HCT116 (cell line): ENCODE measurements around the gene JSRP1. TPM values are rescaled to one million over a fixed set of nuclear protein-coding genes. Genes with fewer than 3 reads are reported as not detected.

ENCODE experiments used
- ATAC-seq: fragments of 200-7000 bp; cut with Tn5 transposase; 2 replicates; pipeline ENCODE4 v1.9.1; 2020; ENCODE audit warnings: mild to moderate bottlenecking, moderate library complexity
- BruUV-seq: library from RNA; stranded (reverse); fragments of 400-500 nt; replicated peaks from 2 replicates; lab custom pipeline; 2021; lab: Mats Ljungman, UMichigan
- CTCF ChIA-PET: fragments of 300-600 bp; sonication (Branson Sonifier 250); formaldehyde crosslinking; loops from one replicate; lab custom pipeline; 2021; ENCODE audit warnings: antibody characterized with exemption; lab: Charles Lee
- POLR2A ChIA-PET: fragments of 300-600, 350-600 bp; sonication (Branson Sonifier 250); formaldehyde crosslinking; loops from one replicate; lab custom pipeline; 2021; ENCODE audit warnings: antibody characterized with exemption; lab: Charles Lee
- RAD21 ChIA-PET, 2 experiments: fragments of 300-600 bp; sonication (Branson Sonifier 250); formaldehyde crosslinking; loops; one replicate each; lab custom pipeline; 2023; ENCODE audit warnings: low total read pairs in 2 of 2; ENCODE audit not compliant: uncharacterized antibody in 2 of 2, unreplicated experiment in 2 of 2, low non-redundant PET in 1 of 2; lab: Charles Lee
- DNase-seq: peaks from one replicate; pipeline ENCODE4 v3.0.0-alpha.2; 2010; ENCODE audit warnings: low read depth, low spot score
- H2AFZ ChIP-seq: fragments of 200-600 bp; shearing (Covaris generic), sonication (generic); 2 replicates; pipeline ENCODE4 v1.6.1; 2017; ENCODE audit warnings: low read depth, mixed run types, mixed read lengths, antibody characterized with exemption, low read length; ENCODE audit not compliant: poor library complexity, severe bottlenecking
- H3K27ac ChIP-seq: 2 replicates; pipeline ENCODE4 v1.5.1; 2012; ENCODE audit warnings: low read depth, low read length
- H3K27me3 ChIP-seq: fragments of 200-600 bp; sonication (generic); 2 replicates; pipeline ENCODE4 v1.6.1; 2016; ENCODE audit warnings: mixed run types, low read length, mixed read lengths; ENCODE audit not compliant: insufficient read depth
- H3K36me3 ChIP-seq, 2 experiments: fragments of 200-500 bp in 1 of 2; fragments of 200-600 bp in 1 of 2; sonication (Bioruptor generic) in 1 of 2; sonication (generic) in 1 of 2; 2 replicates each; pipeline versions ENCODE4 v1.5.1 to v1.6.1; 2014 to 2016; ENCODE audit warnings: low read length in 2 of 2, inconsistent platforms in 1 of 2, mixed read lengths in 1 of 2, mixed run types in 1 of 2; ENCODE audit not compliant: insufficient read depth in 2 of 2, control insufficient read depth in 1 of 2
- H3K4me1 ChIP-seq, 2 experiments: fragments of 200-600 bp in 1 of 2; sonication (generic) in 1 of 2; 2 replicates each; pipeline versions ENCODE4 v1.5.1 to v1.6.1; 2012 to 2017; ENCODE audit warnings: low read length in 2 of 2, inconsistent platforms in 1 of 2, mild to moderate bottlenecking in 1 of 2, mixed read lengths in 1 of 2, mixed run types in 1 of 2, moderate library complexity in 1 of 2; ENCODE audit not compliant: insufficient read depth in 2 of 2, control insufficient read depth in 1 of 2
- H3K4me2 ChIP-seq: fragments of 200-600 bp; sonication (generic); 2 replicates; pipeline ENCODE4 v1.6.1; 2017; ENCODE audit warnings: mixed run types, low read length, mixed read lengths
- H3K4me3 ChIP-seq, 2 experiments: fragments of 200-600 bp in 1 of 2; sonication (generic) in 1 of 2; replicated peaks in 1 of 2; 2 replicates each; pipeline ENCODE4 v1.5.1; 2011 to 2016; ENCODE audit warnings: low read length in 2 of 2, control low read depth in 1 of 2, low read depth in 1 of 2, mild to moderate bottlenecking in 1 of 2, mixed read lengths in 1 of 2, mixed run types in 1 of 2
- H3K79me2 ChIP-seq: fragments of 200-600 bp; sonication (generic); 2 replicates; pipeline ENCODE4 v1.6.1; 2017; ENCODE audit warnings: mild to moderate bottlenecking, mixed run types, low read length, moderate library complexity, mixed read lengths; ENCODE audit not compliant: insufficient read depth
- H3K9ac ChIP-seq: fragments of 200-600 bp; sonication (generic); 2 replicates; pipeline ENCODE4 v1.6.1; 2016; ENCODE audit warnings: low read length, mixed read lengths
- H3K9me2 ChIP-seq: fragments of 200-600 bp; sonication (generic), shearing (Covaris generic); 2 replicates; pipeline ENCODE4 v1.6.1; 2017; ENCODE audit warnings: mixed run types, mild to moderate bottlenecking, moderate library complexity; ENCODE audit not compliant: insufficient read depth
- H3K9me3 ChIP-seq, 2 experiments: fragments of 200-500 bp in 1 of 2; fragments of 200-600 bp in 1 of 2; sonication (Bioruptor generic) in 1 of 2; sonication (generic) in 1 of 2; 2 replicates each; pipeline ENCODE4 v1.6.1; 2014 to 2017; ENCODE audit warnings: low read length in 2 of 2, mixed read lengths in 2 of 2, inconsistent platforms in 1 of 2, low read depth in 1 of 2, mild to moderate bottlenecking in 1 of 2, mixed run types in 1 of 2, moderate library complexity in 1 of 2; ENCODE audit not compliant: control insufficient read depth in 1 of 2, insufficient read depth in 1 of 2
- H4K20me1 ChIP-seq: fragments of 200-600 bp; sonication (generic), shearing (Covaris generic); 2 replicates; pipeline ENCODE4 v1.6.1; 2017; ENCODE audit warnings: mixed run types, mild to moderate bottlenecking, moderate library complexity; ENCODE audit not compliant: insufficient read depth
- CBX3 ChIP-seq: IDR thresholded peaks from 2 replicates; pipeline ENCODE4 v1.6.1; 2012; ENCODE audit warnings: low read depth
- CEBPB ChIP-seq: IDR thresholded peaks from 2 replicates; pipeline ENCODE4 v1.6.1; 2012; ENCODE audit warnings: low read depth
- CTCF ChIP-seq, 3 experiments: fragments of 200-600 bp in 1 of 3; sonication (generic) in 1 of 3; IDR thresholded peaks in 2 of 3; conservative IDR thresholded peaks in 1 of 3; 2 replicates each; pipeline ENCODE4 v1.5.1; 2012 to 2017; ENCODE audit warnings: low read depth in 2 of 3, low read length in 2 of 3, antibody characterized with exemption in 1 of 3, borderline replicate concordance in 1 of 3, control low read depth in 1 of 3, mild to moderate bottlenecking in 1 of 3, mixed read lengths in 1 of 3, mixed run types in 1 of 3, moderate library complexity in 1 of 3; ENCODE audit not compliant: insufficient read depth in 1 of 3
- ELF1 ChIP-seq: IDR thresholded peaks from 2 replicates; pipeline ENCODE4 v1.6.1; 2012; ENCODE audit warnings: low read depth, borderline replicate concordance
- EZH2phosphoT487 ChIP-seq: fragments of 200-600 bp; IDR thresholded peaks from 2 replicates; pipeline ENCODE4 v1.6.1; 2018; ENCODE audit warnings: antibody characterized with exemption, borderline replicate concordance
- FOSL1 ChIP-seq: IDR thresholded peaks from 2 replicates; pipeline ENCODE4 v1.6.1; 2012; ENCODE audit warnings: low read depth
- JUND ChIP-seq: IDR thresholded peaks from 2 replicates; pipeline ENCODE4 v1.6.1; 2012
- POLR2A ChIP-seq: IDR thresholded peaks from 2 replicates; pipeline ENCODE4 v1.7.0; 2011; ENCODE audit warnings: borderline replicate concordance; ENCODE audit not compliant: insufficient read depth, insufficient read length; ENCODE audit errors: extremely low read depth
- POLR2AphosphoS5 ChIP-seq: IDR thresholded peaks from 2 replicates; pipeline ENCODE4 v1.6.1; 2011; ENCODE audit warnings: mild to moderate bottlenecking, low read depth, low read length, moderate library complexity
- RAD21 ChIP-seq: IDR thresholded peaks from 2 replicates; pipeline ENCODE4 v1.6.1; 2012; ENCODE audit warnings: low read depth, mild to moderate bottlenecking
- REST ChIP-seq: IDR thresholded peaks from 2 replicates; pipeline ENCODE4 v1.6.1; 2012; ENCODE audit warnings: low read depth
- SIN3A ChIP-seq: IDR thresholded peaks from 2 replicates; pipeline ENCODE4 v1.6.1; 2012; ENCODE audit warnings: low read depth
- ZBTB33 ChIP-seq: IDR thresholded peaks from 2 replicates; pipeline ENCODE4 v1.6.1; 2011; ENCODE audit warnings: mild to moderate bottlenecking, low read length, moderate library complexity; ENCODE audit not compliant: insufficient replicate concordance; ENCODE audit errors: extremely low read depth
- ZFX ChIP-seq: fragments of 450-650 bp; IDR thresholded peaks from 2 replicates; pipeline ENCODE4 v1.6.1; 2017
- ZNF274 ChIP-seq: fragments of 200-500 bp; sonication (Bioruptor generic); IDR thresholded peaks from 2 replicates; pipeline ENCODE4 v1.6.1; 2014; ENCODE audit warnings: mild to moderate bottlenecking, low read depth, low read length, inconsistent platforms
- intact Hi-C: fragments of 100-400 bp; cut with micrococcal nuclease; formaldehyde crosslinking; loops from 2 replicates; pipeline ENCODE4 v1.10.0; 2022
- total RNA-seq: library from RNA; stranded (reverse); gene quantifications from one replicate; pipeline ENCODE4 v1.2.1, GENCODE V29; 2021; ENCODE audit not compliant: unreplicated experiment
- TF ChIP-seq, protein P1 (sequence below): IDR thresholded peaks from 2 replicates; pipeline ENCODE4 v1.6.1; 2012

Gene JSRP1
- total RNA-seq, 1 experiment from 2014 or later: 0.30 TPM

GRCh38 chr19:2300533-2300932 is 44.3 kb upstream of the JSRP1 start (continued):
- TF ChIP-seq REST: no peak
- TF ChIP-seq CEBPB: no peak
- TF ChIP-seq ZFX: no peak
- TF ChIP-seq JUND: no peak
- TF ChIP-seq ELF1: no peak
- TF ChIP-seq CTCF (IDR thresholded peaks at IDR 0.05 in 2 of 3, conservative IDR thresholded peaks at IDR 0.05 in 1 of 3; ENCODE audit: borderline replicate concordance in 1 of 3, insufficient read depth in 1 of 3, low read depth in 2 of 3, low read length in 2 of 3): no peak

- Histone ChIP-seq H3K9me2 (no peaks in the 10 kb centered on the region), H3K27me3 (no peaks in the 10 kb centered on the region), H3K9me3 (no peaks in the 10 kb centered on the region), H3K4me3 (no peak overlapping the region), H2AFZ (no peak overlapping the region), H3K79me2 (no peaks in the 10 kb centered on the region), H3K9ac (no peak overlapping the region), H3K4me2 (no peak overlapping the region), H4K20me1 (no peaks in the 10 kb centered on the region), H3K4me1 (no peaks in the 10 kb centered on the region), H3K27ac (no peak overlapping the region), H3K36me3 (no peaks in the 10 kb centered on the region)
- ChIA-PET POLR2A (no interaction called here), RAD21 (no interaction called here), CTCF (no interaction called here)
- no TSS peak for BruUV-seq
- no peak for ATAC-seq
- intact Hi-C loops: no loop called here
- no peak for DNase-seq
- TF ChIP-seq ZBTB33 (no peak), RAD21 (no peak), SIN3A (no peak), CTCF (IDR thresholded peaks at IDR 0.05 in 2 of 3, conservative IDR thresholded peaks at IDR 0.05 in 1 of 3; ENCODE audit: borderline replicate concordance in 1 of 3, insufficient read depth in 1 of 3, low read depth in 2 of 3, low read length in 2 of 3) (no peak), POLR2AphosphoS5 (no peak), POLR2A (no peak), FOSL1 (no peak), CBX3 (no peak), EZH2phosphoT487 (no peak), ZNF274 (no peak)
- TF ChIP-seq, protein P1, sequence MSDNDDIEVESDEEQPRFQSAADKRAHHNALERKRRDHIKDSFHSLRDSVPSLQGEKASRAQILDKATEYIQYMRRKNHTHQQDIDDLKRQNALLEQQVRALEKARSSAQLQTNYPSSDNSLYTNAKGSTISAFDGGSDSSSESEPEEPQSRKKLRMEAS: no peak
Observed at GRCh38 chr19:2296141-2296540, 39.9 kb upstream of the JSRP1 start.
